OCI-LY7 (cell line): ENCODE results near the gene PIGS. TPM values are rescaled to one million over a fixed set of nuclear protein-coding genes. Genes with fewer than 3 reads are reported as not detected.

Experiments
- BruUV-seq: library from RNA; stranded (reverse); fragments of 400-500 nt; replicated peaks from 2 replicates; lab custom pipeline; 2021; lab: Mats Ljungman, UMichigan
- CTCF ChIA-PET: fragments of 300-600 bp; sonication (Branson Sonifier 250); formaldehyde crosslinking; loops from one replicate; lab custom pipeline; 2022; ENCODE audit warnings: antibody characterized with exemption; ENCODE audit not compliant: unreplicated experiment; lab: Charles Lee
- POLR2A ChIA-PET: fragments of 300-600 bp; sonication (Branson Sonifier 250); formaldehyde crosslinking; loops from one replicate; lab custom pipeline; 2022; ENCODE audit warnings: antibody characterized with exemption; lab: Charles Lee
- DNase-seq: peaks from one replicate; pipeline ENCODE4 v3.0.0-alpha.2; 2015; ENCODE audit warnings: low spot score
- H2AFZ ChIP-seq: fragments of 200-600 bp; sonication (generic), shearing (Covaris generic); 2 replicates; pipeline ENCODE4 v1.6.1; 2014; ENCODE audit warnings: mild to moderate bottlenecking, antibody characterized with exemption, low read length, moderate library complexity
- H3K27ac ChIP-seq: fragments of 200-600 bp; sonication (generic); 2 replicates; pipeline ENCODE4 v1.5.1; 2014; ENCODE audit warnings: mixed run types, low read depth, mild to moderate bottlenecking, moderate library complexity, low read length, inconsistent platforms; ENCODE audit not compliant: poor library complexity, severe bottlenecking
- H3K36me3 ChIP-seq: fragments of 200-600 bp; sonication (generic); 2 replicates; pipeline ENCODE4 v1.6.1; 2014; ENCODE audit warnings: mild to moderate bottlenecking, antibody characterized with exemption, low read length, moderate library complexity, mixed read lengths; ENCODE audit not compliant: insufficient read depth
- H3K4me1 ChIP-seq: fragments of 200-600 bp; sonication (generic); 2 replicates; pipeline ENCODE4 v1.5.1; 2014; ENCODE audit warnings: mild to moderate bottlenecking, low read length; ENCODE audit not compliant: insufficient read depth, poor library complexity, severe bottlenecking
- H3K4me2 ChIP-seq: fragments of 200-600 bp; sonication (generic); 2 replicates; pipeline ENCODE4 v1.6.1; 2014; ENCODE audit warnings: mild to moderate bottlenecking, low read length
- H3K4me3 ChIP-seq: fragments of 200-600 bp; sonication (generic); 2 replicates; pipeline ENCODE4 v1.5.1; 2014; ENCODE audit warnings: mild to moderate bottlenecking, low read depth, low read length; ENCODE audit not compliant: poor library complexity, severe bottlenecking
- H3K79me2 ChIP-seq: fragments of 200-600 bp; sonication (generic); 2 replicates; pipeline ENCODE4 v1.6.1; 2016; ENCODE audit warnings: low read depth, mild to moderate bottlenecking, low read length, moderate library complexity, mixed read lengths; ENCODE audit not compliant: insufficient read depth
- H3K9me2 ChIP-seq: fragments of 200-600 bp; sonication (generic); 2 replicates; pipeline ENCODE4 v1.6.1; 2016; ENCODE audit warnings: mild to moderate bottlenecking, low read length, mixed read lengths; ENCODE audit not compliant: insufficient read depth
- H3K9me3 ChIP-seq: fragments of 200-600 bp; sonication (generic); 2 replicates; pipeline ENCODE4 v1.6.1; 2014; ENCODE audit warnings: mild to moderate bottlenecking, mixed run types, low read length, mixed read lengths
- H4K20me1 ChIP-seq: fragments of 200-600 bp; sonication (generic); 2 replicates; pipeline ENCODE4 v1.6.1; 2014; ENCODE audit warnings: mild to moderate bottlenecking, antibody characterized with exemption, low read length, moderate library complexity, mixed read lengths; ENCODE audit not compliant: insufficient read depth
- CTCF ChIP-seq: fragments of 200-600 bp; sonication (generic); conservative IDR thresholded peaks from 2 replicates; pipeline ENCODE4 v1.5.1; 2014; ENCODE audit warnings: mild to moderate bottlenecking, antibody characterized with exemption, low read length, moderate library complexity, mixed read lengths
- EZH2phosphoT487 ChIP-seq: fragments of 200-600 bp; sonication (generic); IDR thresholded peaks from 2 replicates; pipeline ENCODE4 v1.6.1; 2018; ENCODE audit warnings: low read depth, borderline replicate concordance, mild to moderate bottlenecking, mixed run types, antibody characterized with exemption, low read length, moderate library complexity, mixed read lengths
- intact Hi-C: fragments of 100-400 bp; cut with micrococcal nuclease; formaldehyde crosslinking; loops from one replicate; pipeline ENCODE4 v1.10.0; 2022; ENCODE audit not compliant: unreplicated experiment
- total RNA-seq, 2 experiments: library from RNA; depleted of rRNA in 1 of 2; stranded (reverse); fragments of >200 nt in 1 of 2; shearing (Covaris generic) in 1 of 2; gene quantifications; 2 replicates each; pipeline ENCODE4 v1.2.3, GENCODE V29; 2014 to 2022

PIGS gene
- total RNA-seq, 2 experiments from 2014 or later: 13.9 to 34.0 TPM

DNA sequence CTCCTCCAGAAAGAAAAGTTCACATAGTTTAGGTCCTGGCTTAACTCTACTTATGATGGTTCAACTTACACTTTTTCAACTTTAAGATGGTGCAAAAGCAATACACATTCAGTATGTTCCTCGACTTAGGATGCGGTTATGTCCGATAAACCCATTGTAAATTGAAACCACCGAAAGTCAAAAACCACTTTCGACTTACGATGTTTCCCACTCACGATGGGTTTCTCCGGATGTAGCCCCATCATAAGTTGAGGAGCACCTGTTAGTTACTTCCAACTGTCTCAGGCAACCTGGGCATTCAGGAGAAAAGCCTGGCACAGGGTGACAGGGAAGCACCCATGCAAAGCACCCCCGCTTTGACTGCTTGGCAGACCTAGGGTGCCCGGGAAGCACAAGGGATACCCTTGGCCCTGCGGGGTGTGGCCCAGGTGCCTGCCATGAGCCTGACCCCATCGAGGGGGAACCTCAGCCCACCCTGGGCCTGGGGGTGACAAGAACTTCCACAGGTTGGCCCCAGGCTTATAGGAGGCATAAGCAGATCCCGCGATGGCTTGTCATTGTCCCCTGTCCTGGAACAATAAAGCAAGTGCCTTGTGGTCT lies 32.9 kb downstream of the PIGS start:
- Histone ChIP-seq H3K27ac (no peak overlapping the region), H3K79me2 (no peaks in the 10 kb centered on the region), H2AFZ (no peak overlapping the region), H3K36me3 (no peaks in the 10 kb centered on the region), H3K9me3 (no peaks in the 10 kb centered on the region), H4K20me1 (no peaks in the 10 kb centered on the region), H3K4me3 (no peak overlapping the region), H3K4me2 (no peak overlapping the region), H3K9me2 (no peaks in the 10 kb centered on the region), H3K4me1 (no peaks in the 10 kb centered on the region)
- no peak for TF ChIP-seq EZH2phosphoT487
- no TSS peak for BruUV-seq
- ChIA-PET POLR2A (no interaction called here), CTCF (no interaction called here)
- no peak for DNase-seq
- intact Hi-C loops: no loop called here

- Histone ChIP-seq H4K20me1 (no peaks in the 10 kb centered on the region), H2AFZ (no peak overlapping the region), H3K9me3 (no peaks in the 10 kb centered on the region), H3K4me1 (no peaks in the 10 kb centered on the region), H3K4me2 (no peak overlapping the region), H3K79me2 (no peaks in the 10 kb centered on the region), H3K27ac (no peak overlapping the region), H3K9me2 (no peaks in the 10 kb centered on the region), H3K4me3 (no peak overlapping the region), H3K36me3 (no peaks in the 10 kb centered on the region)
- BruUV-seq: no TSS peak
- intact Hi-C loops: no loop called here
- TF ChIP-seq CTCF (no peak), EZH2phosphoT487 (no peak)
- ChIA-PET POLR2A (no interaction called here), CTCF (no interaction called here)
- DNase-seq: no peak
Observed at GRCh38 chr17:28537219-28537610, 34.1 kb downstream of the PIGS start.

GRCh38 chr17:28536532-28537218 lies 34.6 kb downstream of the PIGS start:
- no peaks in the 10 kb centered on the region for H4K20me1 ChIP-seq
- no peaks in the 10 kb centered on the region for H3K36me3 ChIP-seq
- intact Hi-C loops: no loop called here
- ChIA-PET CTCF (no interaction called here), POLR2A (no interaction called here)
- TF ChIP-seq EZH2phosphoT487 (no peak), CTCF (no peak)
- no peak for DNase-seq
- H3K9me2 ChIP-seq: no peaks in the 10 kb centered on the region
- H3K4me1 ChIP-seq: no peaks in the 10 kb centered on the region
- no TSS peak for BruUV-seq
- H3K27ac ChIP-seq: no peak overlapping the region
- no peaks in the 10 kb centered on the region for H3K9me3 ChIP-seq
- no peak overlapping the region for H3K4me3 ChIP-seq
- H3K4me2 ChIP-seq: no peak overlapping the region
- H2AFZ ChIP-seq: no peak overlapping the region
- no peaks in the 10 kb centered on the region for H3K79me2 ChIP-seq
